Fibroblast of the aortic adventitia (primary cell): ENCODE results near the gene GRIK4. TPM values are rescaled to one million over a fixed set of nuclear protein-coding genes. Genes with fewer than 3 reads are reported as not detected.

Experiments
- DNase-seq: peaks from one replicate; pipeline ENCODE4 v3.0.0-alpha.2; 2010; ENCODE audit warnings: low read depth
- H3K4me3 ChIP-seq: 2 replicates; pipeline ENCODE4 v1.5.1; 2011; ENCODE audit warnings: low read depth, mild to moderate bottlenecking, control low read depth, low read length, moderate library complexity
- CTCF ChIP-seq: IDR thresholded peaks from 2 replicates; pipeline ENCODE4 v1.5.1; 2011; ENCODE audit warnings: mild to moderate bottlenecking, low read length, control low read depth, inconsistent platforms; ENCODE audit not compliant: insufficient read depth
- total RNA-seq: library from RNA; depleted of rRNA; stranded (reverse); fragments of >200 nt; gene quantifications from 2 replicates; pipeline ENCODE4 v1.2.3, GENCODE V29; 2012; ENCODE audit warnings: low replicate concordance

Gene GRIK4
- total RNA-seq, 1 donor: not detected

- DNase-seq: no peak
- no peak for TF ChIP-seq CTCF
- H3K4me3 ChIP-seq: no peak overlapping the region
Measured at GRCh38 chr11:120869097-120869496, 357.5 kb downstream of the GRIK4 start.

DNA sequence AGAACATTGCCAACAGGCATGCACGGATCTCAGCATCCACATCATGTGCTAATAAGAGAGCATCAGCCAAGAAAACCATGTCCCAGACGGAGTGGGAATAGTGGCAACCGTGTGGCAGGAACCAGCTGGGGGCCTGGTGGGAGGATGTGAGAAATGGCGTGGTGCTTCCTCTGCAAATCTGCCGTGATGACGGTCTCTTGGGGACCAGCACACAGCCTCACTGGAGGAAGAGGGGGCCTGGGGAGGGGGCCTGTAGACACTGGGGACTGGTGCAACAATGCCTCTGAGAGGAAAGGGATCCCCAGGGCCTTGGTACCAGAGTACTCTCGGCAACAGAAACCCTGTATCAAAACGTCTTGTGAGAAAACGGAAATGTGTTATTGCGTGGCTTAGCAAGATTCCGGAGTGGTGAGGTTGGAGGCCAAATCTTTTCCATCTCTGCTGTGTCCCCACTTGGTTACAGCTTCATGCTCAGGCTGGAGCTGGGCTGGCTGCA lies 358.0 kb downstream of the GRIK4 start:
- H3K4me3 ChIP-seq: no peak overlapping the region
- no peak for DNase-seq
- TF ChIP-seq CTCF: no peak

GRCh38 chr11:120871194-120871593 lies 359.6 kb downstream of the GRIK4 start:
- no peak overlapping the region for H3K4me3 ChIP-seq
- TF ChIP-seq CTCF: no peak
- no peak for DNase-seq

GRCh38 chr11:120871924-120872323 lies 360.4 kb downstream of the GRIK4 start:
- DNase-seq: no peak

GRCh38 chr11:120873966-120874735 lies 362.6 kb downstream of the GRIK4 start:
- no peak overlapping the region for H3K4me3 ChIP-seq
- DNase-seq: no peak
- no peak for TF ChIP-seq CTCF

More at GRCh38 chr11:120871924-120872323, 360.4 kb downstream of the GRIK4 start:
- H3K4me3 ChIP-seq: no peak overlapping the region
- TF ChIP-seq CTCF: no peak

DNA sequence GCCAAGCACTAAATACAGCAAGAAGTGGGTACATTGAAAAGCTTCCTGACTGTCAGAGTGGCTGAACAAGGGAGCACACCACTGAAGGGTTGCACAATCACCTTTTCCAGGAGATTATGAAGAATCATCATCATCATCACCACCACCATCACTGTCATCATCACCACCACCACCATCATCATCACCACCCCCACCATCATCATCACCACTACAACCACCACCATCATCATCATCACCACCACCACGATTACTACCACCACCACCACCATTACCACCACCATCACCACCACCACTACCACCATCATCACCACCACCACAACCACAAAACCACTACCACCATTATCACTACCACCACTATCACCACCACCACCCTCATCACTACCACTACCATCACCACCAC lies 364.4 kb downstream of the GRIK4 start:
- no peak for TF ChIP-seq CTCF
- DNase-seq: no peak

More for the DNA sequence above, 364.4 kb downstream of the GRIK4 start:
- no peak overlapping the region for H3K4me3 ChIP-seq
